ENCODE results near the gene ZNF714.

- no peak for TF ChIP-seq CTCF (IDR thresholded peaks at IDR 0.05; ENCODE audit: insufficient read depth, low read depth, low read length)
- TF ChIP-seq EZH2 (IDR thresholded peaks at IDR 0.05; ENCODE audit: insufficient read depth, low read length) = no peak
Observed at GRCh38 chr19:21166436-21166835, 84.4 kb downstream of the ZNF714 start.

Data from astrocyte (in vitro differentiated cells and primary cell).